HTERT RPE-1 (cell line): ENCODE data around the gene RASSF10.
"Not testable (repeated sequence)": the region's sequence is repeated elsewhere in the genome, so short reads cannot be mapped to it uniquely, and the experiment has no call there.

ENCODE experiments used
- in situ Hi-C: fragments of 300-500 bp; cut with MboI; formaldehyde crosslinking; loops from 4 replicates; pipeline ENCODE4 v1.14.3; 2020; ENCODE audit warnings: low sequenced_read_pairs

RASSF10 gene

DNA sequence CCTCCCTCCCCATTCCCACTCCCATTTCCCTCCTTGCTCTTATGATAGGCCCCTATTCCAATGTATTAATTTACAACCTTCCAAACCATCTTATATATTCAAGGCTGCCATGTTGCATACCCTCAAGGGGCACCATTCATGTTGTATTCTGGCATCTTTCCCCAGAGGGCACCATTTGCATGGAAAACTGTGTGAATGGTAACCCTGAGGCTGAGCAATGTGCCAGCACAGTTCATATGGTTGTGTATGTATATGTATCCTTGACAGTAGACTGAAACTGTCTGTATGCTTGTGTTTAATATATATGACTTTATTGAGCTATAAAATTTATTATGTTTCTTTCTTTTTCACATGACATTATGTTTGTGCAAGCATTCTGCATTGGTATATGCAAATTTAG is 7.3 kb downstream of the RASSF10 start:
- in situ Hi-C loops, result no loop called here

DNA sequence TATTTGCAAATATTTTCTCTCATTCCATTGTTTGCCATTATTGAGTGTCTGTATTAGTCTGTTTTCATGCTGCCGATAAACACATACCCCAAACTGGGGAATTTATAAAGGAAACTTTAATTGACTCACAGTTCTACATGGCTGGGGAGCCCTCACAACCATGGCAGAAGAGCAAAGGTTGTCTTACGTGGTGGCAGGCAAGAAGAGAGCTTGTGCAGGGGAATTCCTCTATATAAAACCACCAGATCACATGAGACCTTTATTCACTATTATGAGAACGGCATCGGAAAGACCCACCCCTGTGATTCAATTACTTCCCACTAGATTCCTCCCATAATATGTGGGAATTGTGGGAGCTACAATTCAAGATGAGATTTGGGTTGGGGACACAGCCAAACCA is 10.2 kb downstream of the RASSF10 start:
- in situ Hi-C loops, result no loop called here

DNA sequence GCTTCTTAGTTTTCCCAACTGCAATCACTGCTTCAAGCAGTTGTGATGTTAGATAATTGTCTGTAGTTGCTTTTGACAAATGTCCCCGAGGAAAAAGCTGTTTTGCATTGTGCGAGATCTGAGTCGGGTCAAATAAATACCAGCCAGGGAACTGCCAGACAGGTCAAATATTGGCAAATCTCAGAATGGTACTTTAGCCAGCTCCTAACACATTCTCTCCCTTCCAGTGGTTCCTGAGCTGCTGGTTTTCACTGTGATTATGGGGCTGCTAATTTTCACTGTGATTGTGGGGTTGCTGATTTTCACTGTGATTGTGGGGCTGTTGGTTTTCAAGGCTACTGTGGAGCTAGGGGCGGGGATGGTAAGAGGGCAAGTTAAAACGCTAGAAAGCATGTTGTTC is 14.3 kb downstream of the RASSF10 start:
- in situ Hi-C loops, result no loop called here

DNA sequence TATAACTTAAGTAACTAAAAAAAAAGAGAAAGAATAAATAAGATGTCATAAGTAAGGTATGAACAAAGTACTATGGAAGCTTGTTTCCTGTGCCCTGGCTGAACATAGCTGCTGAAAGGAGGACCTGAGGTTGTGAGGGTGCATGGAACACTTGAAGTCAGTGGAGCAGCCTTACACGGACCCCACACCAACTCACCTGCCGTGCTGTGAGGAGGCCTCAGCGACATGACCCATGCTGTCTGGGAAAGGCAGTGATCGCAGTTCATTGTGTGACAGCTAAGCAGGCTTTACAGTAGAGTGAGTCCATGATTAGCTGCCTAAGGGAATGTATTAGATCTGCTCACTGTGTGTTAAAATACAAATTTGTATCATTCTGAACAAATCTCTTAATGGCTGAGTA is 17.6 kb downstream of the RASSF10 start:
- in situ Hi-C loops, result no loop called here

DNA sequence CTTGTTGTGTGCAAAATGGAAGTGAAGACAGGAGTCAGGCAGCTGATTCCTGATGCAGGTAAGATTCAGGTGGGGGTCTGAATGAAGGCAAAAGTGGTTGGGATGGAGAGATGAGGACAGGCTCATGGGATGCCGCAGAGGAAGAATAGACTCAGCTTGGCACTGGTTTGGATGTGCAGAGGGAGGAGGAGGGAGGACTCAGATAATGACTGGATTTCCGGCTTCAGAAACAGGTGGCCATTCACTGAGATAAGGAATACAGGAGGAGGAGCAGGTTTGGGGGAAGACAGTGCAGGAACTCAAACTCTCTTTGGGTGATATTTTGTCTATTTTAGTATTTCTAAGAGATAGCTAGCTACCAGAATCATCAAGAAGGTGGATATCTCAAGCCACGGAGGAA is 19.2 kb downstream of the RASSF10 start:
- in situ Hi-C loops, result no loop called here

DNA sequence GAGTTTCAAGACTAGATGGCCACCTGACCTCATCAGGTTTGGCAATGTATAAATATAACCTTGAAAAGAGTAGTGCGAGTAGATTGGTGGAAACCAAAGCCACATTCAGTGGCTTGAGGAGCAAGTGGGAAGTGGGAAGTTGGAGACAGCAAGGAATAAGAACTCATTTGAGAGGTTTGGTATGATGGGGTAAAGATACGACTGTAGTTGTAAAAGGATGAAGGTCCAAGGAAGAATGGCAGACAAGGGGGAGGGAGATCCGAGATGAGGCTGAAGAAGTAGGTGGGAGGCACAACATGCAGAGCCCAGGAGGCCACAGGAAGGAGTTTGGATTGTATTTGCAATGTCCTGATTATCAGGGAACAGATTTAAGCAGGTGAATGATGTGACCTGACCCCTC is 20.8 kb downstream of the RASSF10 start:
- in situ Hi-C loops, result no loop called here

DNA sequence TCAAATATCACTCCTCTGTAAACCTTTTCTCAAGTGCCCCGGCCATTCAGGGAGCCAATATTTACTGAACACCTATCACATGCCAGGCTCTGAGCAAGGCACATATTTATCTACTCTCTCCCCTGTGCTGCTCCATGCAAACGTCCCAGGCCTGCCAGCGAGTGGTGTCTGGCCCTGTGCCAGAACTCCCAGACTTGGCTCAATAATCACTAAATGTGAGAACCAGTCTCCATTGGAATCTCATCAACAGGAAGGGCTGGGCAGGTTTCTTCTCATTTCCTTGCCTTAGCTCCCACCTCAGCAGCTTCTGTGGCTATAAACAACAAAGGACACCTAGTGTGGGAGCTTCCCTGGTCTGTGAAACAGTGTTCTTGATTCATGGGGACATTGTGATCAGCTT is 21.7 kb downstream of the RASSF10 start:
- in situ Hi-C loops, result no loop called here

DNA sequence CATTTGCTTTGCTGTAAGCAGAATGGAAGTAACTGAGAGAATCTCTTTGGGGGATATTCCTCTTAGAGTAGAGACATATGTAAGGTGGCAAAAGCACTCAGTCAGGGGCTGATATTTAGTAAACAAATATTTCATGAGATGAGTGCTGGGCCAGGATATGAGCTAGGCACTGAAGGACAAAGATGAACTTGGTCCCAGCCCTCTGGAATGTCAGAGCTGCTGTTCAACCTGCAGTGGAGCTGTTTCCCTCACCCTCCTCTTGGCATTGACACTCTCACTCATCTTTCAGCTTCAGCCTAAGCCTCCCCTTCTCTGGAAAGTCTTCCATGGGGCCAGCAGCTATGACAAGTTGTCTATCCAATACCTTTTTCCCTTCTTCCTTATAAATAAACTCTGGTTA is 22.2 kb downstream of the RASSF10 start:
- in situ Hi-C loops, result no loop called here

DNA sequence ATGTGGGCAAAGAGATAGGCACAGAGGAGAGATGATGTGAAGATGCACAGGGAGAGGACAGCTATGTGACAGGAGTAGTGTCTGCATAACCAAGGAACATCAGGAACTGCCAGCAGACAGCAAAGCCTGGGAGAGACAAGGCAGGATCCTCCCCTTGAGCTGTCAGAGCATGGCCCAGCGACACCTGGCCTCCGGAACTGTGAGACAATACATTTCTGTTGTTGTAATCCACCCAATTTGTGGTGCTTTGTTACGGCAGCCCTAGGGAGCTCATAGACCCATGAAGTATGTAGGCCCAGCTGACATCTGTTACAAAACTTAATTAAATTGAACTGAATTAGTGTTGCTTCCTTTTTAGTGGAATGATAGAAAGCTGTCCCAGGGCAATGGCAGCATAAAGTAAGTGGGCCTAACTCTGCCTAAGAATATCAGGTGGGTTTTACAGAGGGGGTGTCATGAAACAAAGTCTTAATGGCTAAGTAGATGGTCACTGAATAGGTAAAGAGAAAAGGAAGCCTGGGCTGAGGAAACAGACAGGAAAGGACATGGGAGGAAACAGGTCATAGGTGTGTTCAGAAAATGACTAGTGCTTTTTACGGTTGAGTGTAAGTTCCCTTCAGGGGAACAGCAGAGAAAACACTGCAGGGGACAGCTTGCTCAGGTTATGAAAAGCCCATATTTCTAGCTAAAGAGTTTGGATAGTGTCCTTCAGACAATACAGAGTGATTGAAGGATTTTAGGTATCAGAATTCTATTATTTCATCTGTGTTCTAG is 24.8 kb downstream of the RASSF10 start:
- in situ Hi-C loops, result no loop called here

DNA sequence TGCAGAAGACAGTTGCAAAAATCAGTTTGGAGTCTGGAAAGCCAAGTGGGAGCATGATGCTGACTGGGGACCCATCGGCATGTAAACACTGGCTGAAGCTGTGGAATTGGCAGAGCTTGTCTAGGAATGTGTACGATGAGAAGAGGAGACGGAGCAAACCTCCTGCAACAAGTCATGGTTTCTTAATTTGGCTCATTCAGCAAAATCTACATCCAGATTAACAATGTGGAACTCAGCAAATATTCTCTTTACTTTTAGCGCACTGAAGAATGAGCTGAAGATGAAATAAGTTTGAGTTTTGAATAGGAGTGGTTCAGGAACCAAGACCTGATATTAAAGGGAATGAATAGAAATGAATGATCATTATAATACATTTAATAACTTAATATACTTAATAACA is 26.6 kb downstream of the RASSF10 start:
- in situ Hi-C loops, result no loop called here

DNA sequence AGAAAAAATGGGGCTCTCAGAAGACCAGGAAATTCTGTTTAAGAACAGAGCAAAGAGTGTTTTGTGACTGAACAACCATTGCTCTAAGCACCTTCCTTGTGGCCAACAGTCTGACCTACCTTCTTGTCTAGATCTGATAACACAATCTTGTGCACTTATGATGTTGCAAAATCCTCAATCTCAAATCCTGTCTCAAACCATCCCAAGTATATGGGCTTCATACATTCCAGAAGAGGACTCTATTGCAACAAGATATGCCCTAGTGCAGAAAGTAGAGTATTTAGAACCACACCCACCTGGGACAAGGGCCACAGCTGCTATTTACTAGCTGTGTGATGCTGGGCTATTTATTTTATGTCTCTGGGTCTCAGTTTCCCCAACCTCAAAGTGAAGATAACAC is 27.1 kb downstream of the RASSF10 start:
- in situ Hi-C loops, result no loop called here

DNA sequence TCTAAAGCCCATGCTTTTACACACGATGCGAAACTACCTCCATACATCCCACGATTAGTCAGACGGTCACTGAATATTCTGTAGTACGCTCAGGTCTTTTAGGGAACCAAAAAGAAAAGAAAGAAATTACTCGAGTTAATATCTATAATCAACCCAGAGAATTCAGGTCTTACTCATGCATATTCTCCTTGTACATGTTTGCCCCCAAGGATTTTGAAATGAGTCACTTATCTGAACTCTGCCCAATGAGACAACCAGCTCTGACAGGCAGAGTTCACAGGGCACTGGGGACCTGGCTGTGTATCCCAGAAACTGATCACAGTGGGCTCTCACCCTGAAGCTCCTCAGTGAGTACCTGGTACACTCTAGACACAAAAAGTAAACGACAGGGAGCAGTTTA is 29.2 kb downstream of the RASSF10 start:
- in situ Hi-C loops, result no loop called here

DNA sequence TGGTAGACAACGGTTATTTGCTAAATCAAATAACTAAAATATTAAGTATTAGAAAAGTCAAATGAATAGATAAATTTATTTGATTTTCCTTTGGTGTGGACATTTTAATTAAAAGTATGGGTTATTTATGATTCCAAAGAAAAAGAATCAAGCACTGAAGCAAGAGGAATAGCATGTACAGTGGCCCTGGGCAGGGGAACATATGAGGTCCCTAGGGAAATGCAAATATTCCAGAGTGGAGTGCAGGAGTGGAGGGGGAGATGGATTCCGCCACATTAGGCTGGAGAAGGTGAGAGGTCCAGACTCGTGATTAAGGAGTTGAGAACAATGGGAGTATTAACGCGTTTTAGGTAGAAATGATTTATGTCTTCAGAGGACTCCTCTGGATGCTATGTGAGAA is 30.0 kb downstream of the RASSF10 start:
- in situ Hi-C loops, result no loop called here

DNA sequence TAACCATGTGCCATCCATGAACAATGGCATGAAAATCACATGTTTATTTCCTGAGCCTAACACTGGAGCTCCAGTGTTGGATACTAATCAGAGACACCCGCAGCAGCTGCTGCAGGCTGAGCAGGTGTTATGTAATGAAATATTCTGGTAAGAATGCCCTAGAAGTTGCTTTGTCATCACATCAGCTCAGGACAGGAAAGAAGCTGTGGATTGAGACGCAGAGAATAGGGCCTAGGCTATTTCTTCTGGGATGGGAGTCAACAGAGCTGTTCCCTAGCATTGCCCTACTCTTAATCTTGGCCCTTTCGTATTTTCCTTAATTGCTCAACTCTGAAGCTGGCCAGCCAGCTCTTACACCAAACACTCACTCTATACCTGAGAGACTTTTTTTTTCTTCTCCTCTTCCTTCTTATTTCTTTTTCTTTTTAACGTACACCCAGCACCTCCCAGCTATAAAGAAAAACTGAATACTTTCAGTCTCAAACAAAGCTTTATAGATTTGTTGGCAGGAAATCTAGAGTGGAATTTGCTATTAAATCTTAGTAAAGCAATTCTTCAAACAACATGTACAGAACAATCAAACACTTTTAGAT is 31.9 kb downstream of the RASSF10 start:
- in situ Hi-C loops, result no loop called here

DNA sequence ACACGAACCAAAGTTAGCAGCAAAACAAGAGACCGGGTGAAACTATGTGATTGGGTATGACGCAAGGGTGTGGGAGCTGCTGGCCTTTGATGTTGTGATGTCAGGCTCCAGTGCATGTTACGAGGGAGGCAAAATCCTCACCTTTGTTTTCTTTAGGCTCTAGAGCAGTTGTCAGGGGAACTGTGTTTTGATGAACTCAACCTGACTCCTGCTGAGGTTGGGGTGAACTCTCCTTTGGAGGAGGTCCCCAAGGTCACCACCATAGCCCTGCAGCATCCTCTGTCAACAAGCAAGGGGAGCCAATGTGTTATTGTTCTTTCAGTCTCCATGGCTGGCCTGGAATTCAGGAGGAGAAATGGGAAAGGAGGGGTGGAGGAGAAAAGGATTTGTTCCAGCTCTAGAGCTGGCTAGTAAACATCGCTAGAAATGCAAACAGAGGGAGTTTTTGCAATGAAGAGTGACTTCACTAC is 33.8 kb downstream of the RASSF10 start:
- in situ Hi-C loops, result no loop called here

DNA sequence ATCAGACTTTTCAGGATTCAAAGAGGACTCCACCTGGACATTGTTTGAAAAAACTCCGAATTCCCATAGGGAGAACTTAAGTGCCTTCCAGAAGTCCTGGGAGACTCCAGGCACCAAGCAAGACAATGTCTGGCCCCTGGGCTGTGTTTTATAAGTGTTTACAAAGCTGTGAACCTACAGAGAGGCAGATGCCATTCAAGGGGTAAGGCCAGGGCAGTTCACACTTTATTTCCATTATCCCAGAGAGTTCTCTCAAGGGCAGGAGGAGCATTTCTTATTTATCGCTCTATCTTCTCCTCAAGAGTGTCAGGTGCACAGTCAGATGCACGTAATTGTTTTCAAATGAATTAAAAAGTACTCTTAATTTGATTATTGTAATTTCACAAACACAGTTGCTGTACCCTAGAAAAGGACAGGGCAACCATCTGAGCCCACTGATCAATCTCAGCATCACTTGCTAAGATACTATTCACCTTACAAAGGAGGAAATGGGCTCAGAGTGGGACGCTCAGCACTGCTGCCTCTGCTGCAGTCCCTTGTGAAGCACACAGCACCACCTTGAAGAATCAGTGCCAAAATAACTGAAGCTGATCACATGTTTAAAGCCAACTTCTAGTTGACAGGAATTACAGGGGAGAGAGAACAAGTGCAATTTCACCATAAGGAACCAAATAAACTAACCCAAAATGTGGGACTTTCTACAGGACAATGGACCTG is 35.0 kb downstream of the RASSF10 start:
- in situ Hi-C loops, result no loop called here

DNA sequence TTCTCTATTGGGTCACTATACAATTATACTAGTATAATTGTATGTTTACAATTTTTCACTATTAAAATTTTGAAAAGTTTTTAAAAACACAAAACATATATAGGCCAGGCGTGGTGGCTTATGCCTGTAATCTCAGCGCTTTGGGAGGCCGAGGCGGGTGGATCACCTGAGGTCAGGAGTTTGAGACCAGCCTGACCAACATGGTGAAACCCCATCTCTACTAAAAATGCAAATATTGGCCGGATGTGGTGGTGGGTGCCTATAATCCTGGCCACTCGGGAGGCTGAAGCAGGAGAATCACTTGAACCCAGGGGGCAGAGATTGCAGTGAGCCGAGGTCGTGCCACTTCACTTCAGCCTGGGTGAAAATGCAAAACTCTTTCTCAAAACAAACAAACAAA is 36.0 kb downstream of the RASSF10 start:
- in situ Hi-C loops, result not testable (repeated sequence)

DNA sequence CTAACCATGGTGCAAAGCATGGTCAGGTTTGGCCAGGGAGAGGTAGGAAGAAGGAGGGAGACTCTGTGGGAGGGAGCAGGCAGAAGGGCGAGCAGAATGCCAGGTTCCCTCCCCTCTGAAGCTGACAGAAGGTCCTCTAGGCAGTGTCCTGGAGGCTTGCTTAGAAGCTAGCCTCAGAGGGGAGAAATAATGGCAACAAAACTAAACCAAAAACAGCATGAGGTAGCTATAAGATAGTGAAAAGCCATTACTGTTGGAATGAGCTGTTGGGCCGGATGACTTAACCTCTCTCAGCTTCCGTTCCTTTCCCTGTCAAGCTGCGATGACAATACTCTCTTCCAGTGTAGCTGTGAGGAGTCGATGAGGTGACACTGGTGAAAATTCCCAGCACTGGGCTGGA is 36.6 kb downstream of the RASSF10 start:
- in situ Hi-C loops, result no loop called here

DNA sequence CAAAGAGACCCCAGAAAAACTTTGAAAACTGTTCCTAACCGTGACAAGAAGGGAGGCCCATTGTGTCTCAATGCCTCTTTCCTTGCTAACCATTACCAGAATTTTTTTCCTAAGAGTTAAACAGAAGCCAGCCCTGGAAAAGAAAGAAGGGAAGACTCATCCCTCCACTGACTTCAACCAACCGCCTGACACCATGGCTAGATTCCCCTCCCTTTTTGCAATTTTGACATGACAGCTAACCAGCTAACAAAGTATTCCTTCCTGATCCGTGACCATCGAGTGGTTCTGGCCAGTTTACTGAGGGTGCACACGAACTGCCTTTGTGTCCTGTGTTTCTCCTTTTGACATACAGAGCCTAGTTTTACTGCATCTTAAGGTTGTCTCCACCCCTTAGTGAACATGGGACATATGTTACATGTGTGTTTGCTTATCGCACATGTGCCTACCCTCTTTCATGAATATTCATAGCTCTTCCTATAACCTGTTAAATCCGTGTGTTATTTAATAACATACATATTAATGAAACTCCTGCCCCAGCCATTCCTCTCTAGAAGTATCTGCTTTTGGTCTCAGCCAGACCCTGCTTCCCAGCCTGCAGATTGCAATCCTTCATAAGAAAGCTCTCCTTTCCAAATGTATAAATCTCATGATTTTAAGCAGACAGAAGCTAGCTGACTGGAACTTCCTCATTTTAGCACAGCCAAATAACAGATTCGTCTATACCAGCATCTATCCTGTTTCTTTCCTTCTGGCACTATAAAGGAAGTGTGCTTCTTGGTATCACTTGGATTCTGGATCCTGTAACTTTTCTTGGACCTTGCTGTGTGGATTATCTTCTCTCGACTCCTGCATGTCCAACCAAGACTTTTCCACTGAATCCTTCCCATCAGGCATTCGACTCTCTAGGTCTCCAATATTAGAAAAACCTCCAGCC is 37.8 kb downstream of the RASSF10 start:
- in situ Hi-C loops, result no loop called here

DNA sequence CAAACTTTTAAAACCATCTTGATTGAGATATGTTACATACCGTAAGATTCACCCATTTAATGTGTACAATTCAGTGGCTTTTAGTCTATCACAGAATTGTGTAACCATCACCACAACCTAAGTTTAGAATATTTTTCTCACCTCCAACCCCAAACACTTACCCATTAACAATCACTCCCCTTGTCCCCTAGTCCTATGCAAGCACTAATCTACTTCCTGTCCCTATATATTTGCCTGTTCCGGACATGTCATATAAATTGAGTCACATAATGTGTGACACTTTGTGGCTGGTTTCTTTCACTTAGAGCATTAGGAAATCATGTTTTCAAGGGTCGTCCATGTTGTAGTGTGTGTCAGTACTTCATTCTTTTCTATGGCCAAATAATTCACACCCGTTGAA is 38.8 kb downstream of the RASSF10 start:
- in situ Hi-C loops, result no loop called here

DNA sequence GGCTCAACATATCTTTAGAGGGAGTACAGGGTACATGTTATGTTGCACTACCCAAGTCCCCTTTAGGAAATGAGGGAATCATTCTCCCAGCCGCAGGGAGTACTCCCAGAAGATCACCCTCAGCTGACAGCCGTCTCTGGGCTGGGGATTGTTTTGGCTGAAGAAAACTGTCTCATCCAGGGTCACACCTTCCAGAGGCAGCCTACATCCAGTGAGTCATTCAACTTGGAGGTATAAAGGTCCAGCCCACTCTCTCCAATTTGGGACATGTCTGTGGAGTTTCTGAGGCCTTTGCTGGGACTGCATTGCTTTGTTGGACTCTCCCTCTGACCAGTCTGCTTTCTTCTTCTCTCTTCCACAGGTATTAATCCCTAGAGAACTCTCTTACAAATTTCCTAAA is 42.1 kb downstream of the RASSF10 start:
- in situ Hi-C loops, result no loop called here
